Measurements from ENCODE around the gene SCARB1. TPM values are rescaled to one million over a fixed set of nuclear protein-coding genes. Genes with fewer than 3 reads are reported as not detected.
"Not testable (repeated sequence)": the region's sequence is repeated elsewhere in the genome, so short reads cannot be mapped to it uniquely, and the experiment has no call there.

Gene SCARB1
- total RNA-seq, 1 donor = 11.3 TPM

- no peak overlapping the region for H3K4me3 ChIP-seq (ENCODE audit: low read depth, low read length)
- DNase-seq (ENCODE audit: low read depth) = no peak
- no peak for TF ChIP-seq CTCF (IDR thresholded peaks at IDR 0.05; ENCODE audit: insufficient read depth, low read length)
These were observed 30.3 kb upstream of the SCARB1 start for GRCh38 chr12:124893792-124894516.

DNA sequence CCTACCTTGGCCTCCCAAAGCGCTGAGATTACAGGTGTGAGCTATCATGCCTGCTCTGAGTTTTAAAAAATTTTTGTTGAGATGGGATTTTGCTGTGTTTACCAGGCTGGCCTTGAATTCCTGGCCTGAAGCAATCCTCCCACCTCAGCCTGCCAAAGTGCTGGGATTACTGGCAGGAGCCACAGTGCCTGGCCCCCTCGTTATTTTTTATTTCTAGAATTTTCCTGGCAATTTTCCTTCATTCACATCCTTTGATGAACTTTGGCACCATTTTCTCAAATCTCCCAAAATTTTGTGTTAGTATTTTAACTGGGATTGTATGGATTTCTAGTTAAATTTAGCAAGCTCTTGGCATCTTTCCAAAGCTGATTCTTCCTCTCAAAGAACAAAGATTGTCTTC is 24.6 kb upstream of the SCARB1 start:
- H3K4me3 ChIP-seq (ENCODE audit: low read depth, low read length) = no peak overlapping the region
- TF ChIP-seq CTCF (IDR thresholded peaks at IDR 0.05; ENCODE audit: insufficient read depth, low read length) = no peak
- peak; percentile 41 for DNase-seq (ENCODE audit: low read depth)

GRCh38 chr12:124887766-124888165 is 24.1 kb upstream of the SCARB1 start:
- not testable (repeated sequence) for DNase-seq (ENCODE audit: low read depth); H3K4me3 ChIP-seq (ENCODE audit: low read depth, low read length)

DNA sequence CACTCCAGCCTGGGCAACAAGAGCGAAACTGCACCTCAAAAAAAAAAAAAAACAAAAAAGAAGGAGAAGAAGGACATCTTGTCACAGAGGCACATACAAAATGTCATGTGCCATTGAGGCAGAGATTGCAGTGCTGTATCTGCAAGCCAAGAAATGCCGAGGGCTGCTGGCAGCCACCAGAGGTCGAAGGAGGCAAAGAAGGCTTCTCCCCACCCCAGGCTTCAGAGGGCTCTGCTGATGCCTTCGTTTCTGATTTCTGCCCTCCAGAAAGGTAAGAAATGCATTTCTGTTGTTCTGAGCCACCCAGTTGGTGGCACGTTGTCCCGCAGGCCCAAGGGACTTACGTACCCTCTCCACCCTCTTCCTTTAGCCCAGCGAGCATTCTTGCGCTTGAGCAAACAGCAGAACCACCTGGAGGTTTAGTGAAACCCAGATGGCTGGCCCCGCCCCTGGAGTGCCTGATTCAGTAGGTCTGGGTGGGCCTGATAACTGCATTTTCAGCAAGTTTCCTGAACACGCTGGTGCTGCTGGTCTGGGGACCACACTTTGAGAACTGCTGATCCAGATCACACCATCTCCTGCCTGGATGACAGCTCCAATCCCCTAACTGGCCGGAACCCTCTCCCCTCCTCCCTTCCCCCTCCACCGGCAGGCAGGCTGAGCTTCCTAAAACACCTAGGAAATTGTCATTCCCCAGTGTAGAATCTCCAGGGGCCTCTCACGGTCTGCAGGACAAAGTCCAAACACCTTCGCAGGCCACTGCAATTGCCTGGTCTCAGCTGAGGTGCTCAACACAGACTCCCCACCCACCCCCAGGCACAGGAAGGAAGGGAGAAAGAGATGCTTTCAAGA is 21.1 kb upstream of the SCARB1 start:
- DNase-seq (ENCODE audit: low read depth) = no peak
- no peak for TF ChIP-seq CTCF (IDR thresholded peaks at IDR 0.05; ENCODE audit: insufficient read depth, low read length)
- no peak overlapping the region for H3K4me3 ChIP-seq (ENCODE audit: low read depth, low read length)

DNA sequence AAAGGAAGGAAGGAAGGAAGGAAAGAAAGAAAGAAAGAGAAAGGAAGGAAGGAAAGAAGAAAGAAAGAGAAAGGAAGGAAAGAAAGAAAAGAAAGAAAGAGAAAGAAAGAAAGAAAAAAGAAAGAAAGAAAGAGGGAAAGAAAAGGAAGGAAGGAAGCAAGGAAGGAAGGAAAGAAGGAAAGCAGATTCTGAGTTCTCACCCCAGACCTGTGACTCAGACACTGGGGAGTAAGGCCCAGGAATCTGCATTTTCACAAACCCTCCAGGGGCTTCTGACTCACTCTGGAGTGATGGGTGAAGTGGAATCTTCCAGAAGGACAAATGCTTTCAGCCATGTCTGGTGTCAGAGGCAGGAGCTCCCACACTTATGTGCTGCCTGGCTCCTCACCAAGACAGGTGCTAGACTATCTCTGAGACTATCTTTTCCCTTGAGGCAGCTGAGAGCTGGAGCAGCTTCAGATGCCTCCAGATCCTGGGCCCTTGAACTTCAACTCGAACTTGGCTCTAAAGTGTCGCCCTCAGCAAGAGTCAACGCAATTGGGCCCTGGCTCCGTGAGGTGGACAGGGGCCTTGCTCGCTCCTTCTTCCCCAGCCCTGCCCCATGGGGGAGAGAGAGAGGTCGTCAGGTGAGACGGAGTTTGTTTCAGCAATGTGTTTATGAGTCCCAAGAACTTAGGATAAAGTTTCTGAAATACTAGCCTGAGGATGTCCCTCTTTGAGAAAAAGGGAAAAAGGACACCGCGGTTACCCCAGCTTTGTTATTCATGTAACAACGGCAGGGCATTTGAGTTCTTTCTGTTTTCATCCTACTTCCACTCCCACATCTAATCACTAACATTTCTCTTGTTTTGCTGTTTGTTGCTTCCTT is 19.8 kb upstream of the SCARB1 start:
- TF ChIP-seq CTCF (IDR thresholded peaks at IDR 0.05; ENCODE audit: insufficient read depth, low read length) = no peak
- DNase-seq (ENCODE audit: low read depth) = no peak
- no peak overlapping the region for H3K4me3 ChIP-seq (ENCODE audit: low read depth, low read length)

GRCh38 chr12:124881123-124881522 is 17.5 kb upstream of the SCARB1 start:
- no peak for DNase-seq (ENCODE audit: low read depth)
- no peak for TF ChIP-seq CTCF (IDR thresholded peaks at IDR 0.05; ENCODE audit: insufficient read depth, low read length)
- H3K4me3 ChIP-seq (ENCODE audit: low read depth, low read length) = no peak overlapping the region

GRCh38 chr12:124880335-124880734 is 16.7 kb upstream of the SCARB1 start:
- not testable (repeated sequence) for H3K4me3 ChIP-seq (ENCODE audit: low read depth, low read length); DNase-seq (ENCODE audit: low read depth)
